Measurements from ENCODE around the gene SHF. TPM values are rescaled to one million over a fixed set of nuclear protein-coding genes. Genes with fewer than 3 reads are reported as not detected.
A peak's percentile ranks its signal among the peaks of the same experiment; 100 is the strongest.

The SHF gene
- total RNA-seq, 2 experiments from 2014 or later = 19.8 to 23.5 TPM

- no peak overlapping the region for H3K4me3 Mint-ChIP-seq
- H3K27ac Mint-ChIP-seq = no peak overlapping the region
- peaks cover 10% of the 10 kb centered on the region for H3K4me1 Mint-ChIP-seq (ENCODE audit: low read depth)
- intact Hi-C loops (cut with micrococcal nuclease) = no loop called here
- no peak for TF ChIP-seq CTCF (IDR thresholded peaks at IDR 0.05)
- H3K27me3 Mint-ChIP-seq = peaks cover 51% of the 10 kb centered on the region
- ATAC-seq (no peak), DNase-seq (no peak)
- CTCF ChIA-PET = interaction anchor here (6.9 kb wide), 1 partner anchor 14 kb away, joined by 48 read pairs; no protein-coding TSS in a partner anchor
- H3K9me3 Mint-ChIP-seq = no peaks in the 10 kb centered on the region
- POLR2A ChIA-PET = no interaction called here
- H3K36me3 Mint-ChIP-seq (ENCODE audit: low read depth) = no peaks in the 10 kb centered on the region
Measured at GRCh38 chr15:45131510-45131909, 56.3 kb downstream of the SHF start.

GRCh38 chr15:45130291-45131000 is 57.3 kb downstream of the SHF start:
- no peak overlapping the region for H3K27ac Mint-ChIP-seq
- peaks cover 5% of the 10 kb centered on the region for H3K4me1 Mint-ChIP-seq (ENCODE audit: low read depth)
- intact Hi-C loops (cut with micrococcal nuclease) = no loop called here
- ATAC-seq = no peak
- POLR2A ChIA-PET = no interaction called here
- no peak for TF ChIP-seq CTCF (IDR thresholded peaks at IDR 0.05)
- no peaks in the 10 kb centered on the region for H3K36me3 Mint-ChIP-seq (ENCODE audit: low read depth)
- peaks cover 57% of the 10 kb centered on the region for H3K27me3 Mint-ChIP-seq
- DNase-seq = no peak
- CTCF ChIA-PET = interaction anchor here (0.6 to 6.9 kb wide), 5 partner anchors 10 to 269 kb away, joined by 3 to 48 read pairs (median 3); no protein-coding TSS in a partner anchor
- H3K4me3 Mint-ChIP-seq = no peak overlapping the region
- H3K9me3 Mint-ChIP-seq = no peaks in the 10 kb centered on the region

GRCh38 chr15:45129651-45130129 is 58.1 kb downstream of the SHF start, which contains the start of the genes DUOX1 and DUOXA1:
DUOX1 (plus strand) TSS chr15:45129994; CDS start chr15:45131967, 1,973 bp downstream.
DUOXA1 (minus strand) TSS chr15:45129879; CDS start chr15:45123014, 6,865 bp downstream.
- H3K4me3 Mint-ChIP-seq = no peak within 1 kb of the TSS
- H3K36me3 Mint-ChIP-seq (ENCODE audit: low read depth) = no peaks in the 10 kb centered on the region
- ATAC-seq = peak; percentile 80
- peaks cover 61% of the 10 kb centered on the region for H3K27me3 Mint-ChIP-seq
- POLR2A ChIA-PET = no interaction called here
- intact Hi-C loops (cut with micrococcal nuclease) = no loop called here
- peaks cover 2% of the 10 kb centered on the region for H3K4me1 Mint-ChIP-seq (ENCODE audit: low read depth)
- CTCF ChIA-PET = interaction anchor here (0.6 to 6.9 kb wide), 5 partner anchors 10 to 270 kb away, joined by 3 to 48 read pairs (median 3); no protein-coding TSS in a partner anchor
- no peaks in the 10 kb centered on the region for H3K9me3 Mint-ChIP-seq
- peak; percentile 47 for DNase-seq
- no peak for TF ChIP-seq CTCF (IDR thresholded peaks at IDR 0.05)
- no peak within 1 kb of the TSS for H3K27ac Mint-ChIP-seq

GRCh38 chr15:45128971-45129639 is 58.7 kb downstream of the SHF start:
- POLR2A ChIA-PET = no interaction called here
- no peak overlapping the region for H3K4me3 Mint-ChIP-seq
- peaks cover 55% of the 10 kb centered on the region for H3K27me3 Mint-ChIP-seq

More at GRCh38 chr15:45128971-45129639, 58.7 kb downstream of the SHF start:
- CTCF ChIA-PET = interaction anchor here (0.6 to 6.9 kb wide), 5 partner anchors 11 to 343 kb away, joined by 3 to 48 read pairs (median 5); no protein-coding TSS in a partner anchor
- Mint-ChIP-seq H3K36me3 (ENCODE audit: low read depth) (no peaks in the 10 kb centered on the region), H3K9me3 (no peaks in the 10 kb centered on the region), H3K4me1 (ENCODE audit: low read depth) (no peaks in the 10 kb centered on the region), H3K27ac (no peak overlapping the region)
- DNase-seq (no peak), ATAC-seq (no peak)
- TF ChIP-seq CTCF (IDR thresholded peaks at IDR 0.05) = no peak
- intact Hi-C loops (cut with micrococcal nuclease) = no loop called here

Data from activated CD8-positive, alpha-beta T cell treated with anti-CD3 and anti-CD28 coated beads for 36 hours (primary cell).